ENCODE results near the gene NPPA.

NPPA gene

GRCh38 chr1:11862890-11863289 lies 15.3 kb upstream of the NPPA start:
- no peak for TF ChIP-seq CTCF (IDR thresholded peaks at IDR 0.05; ENCODE audit: low read depth, low read length)
- no peak overlapping the region for H3K4me3 ChIP-seq (replicated peaks in 1 of 2; ENCODE audit: low read depth in 2 of 2, low read length in 2 of 2)
- DNase-seq (ENCODE audit: low read depth in 2 of 2): peak in 1 of 2 donors; percentile 44

GRCh38 chr1:11860587-11860986 lies 13.0 kb upstream of the NPPA start:
- no peak for DNase-seq (ENCODE audit: low read depth in 2 of 2)
- H3K4me3 ChIP-seq (replicated peaks in 1 of 2; ENCODE audit: low read depth in 2 of 2, low read length in 2 of 2): no peak overlapping the region
- no peak for TF ChIP-seq CTCF (IDR thresholded peaks at IDR 0.05; ENCODE audit: low read depth, low read length)

- DNase-seq (ENCODE audit: low read depth in 2 of 2): no peak
- H3K4me3 ChIP-seq (replicated peaks in 1 of 2; ENCODE audit: low read depth in 2 of 2, low read length in 2 of 2): no peak overlapping the region
- TF ChIP-seq CTCF (IDR thresholded peaks at IDR 0.05; ENCODE audit: low read depth, low read length): no peak
Measured at GRCh38 chr1:11860083-11860482, 12.5 kb upstream of the NPPA start.

GRCh38 chr1:11858968-11859871 lies 11.6 kb upstream of the NPPA start:
- TF ChIP-seq CTCF (IDR thresholded peaks at IDR 0.05; ENCODE audit: low read depth, low read length): peak; percentile 49
- no peak overlapping the region for H3K4me3 ChIP-seq (replicated peaks in 1 of 2; ENCODE audit: low read depth in 2 of 2, low read length in 2 of 2)
- peak; percentile 60 to 71 for DNase-seq (ENCODE audit: low read depth in 2 of 2)

- H3K4me3 ChIP-seq (replicated peaks in 1 of 2; ENCODE audit: low read depth in 2 of 2, low read length in 2 of 2): no peak within 1 kb of the TSS
- no peak for TF ChIP-seq CTCF (IDR thresholded peaks at IDR 0.05; ENCODE audit: low read depth, low read length)
- no peak for DNase-seq (ENCODE audit: low read depth in 2 of 2)
Measured at GRCh38 chr1:11858613-11858967, 11.0 kb upstream of the NPPA start, which contains the start of gene NPPB. NPPB (minus strand) TSS chr1:11858945; CDS start chr1:11858833, 112 bp downstream.

GRCh38 chr1:11858158-11858557 lies 10.6 kb upstream of the NPPA start:
- no peak overlapping the region for H3K4me3 ChIP-seq (replicated peaks in 1 of 2; ENCODE audit: low read depth in 2 of 2, low read length in 2 of 2)
- DNase-seq (ENCODE audit: low read depth in 2 of 2): no peak
- no peak for TF ChIP-seq CTCF (IDR thresholded peaks at IDR 0.05; ENCODE audit: low read depth, low read length)

Measured in cardiac fibroblast (primary cell).